Eye (tissue), 1 donor: Measurements from ENCODE around the gene C2CD4B.

Experiments
- DNase-seq: peaks from one replicate; pipeline ENCODE4 v3.0.0-alpha.2; 2015

The C2CD4B gene

DNA sequence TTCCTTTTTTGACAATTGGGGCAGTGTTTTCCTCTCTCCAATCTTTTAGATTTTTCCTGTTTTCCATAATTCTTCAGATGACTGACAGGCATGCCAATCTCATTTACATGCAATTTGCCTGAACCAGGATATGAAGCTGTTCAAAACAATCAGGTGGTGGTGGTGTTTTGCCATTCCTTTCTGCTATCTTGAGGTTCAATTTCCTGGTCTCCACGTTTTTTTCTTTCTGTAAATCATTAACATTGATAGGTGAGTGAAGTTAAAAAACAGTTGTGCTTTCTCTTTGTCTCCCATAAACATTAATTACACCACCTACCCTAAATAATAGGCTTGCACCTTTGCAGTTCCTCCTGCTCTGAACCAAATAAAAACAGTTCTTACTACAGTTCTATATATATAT is 49.2 kb downstream of the C2CD4B start:
- no peak for DNase-seq
